Occipital lobe (tissue), 2 donors: ENCODE results near the gene AK3. TPM values are rescaled to one million over a fixed set of nuclear protein-coding genes. Genes with fewer than 3 reads are reported as not detected.

Source experiments
- DNase-seq: peaks from one replicate; lab custom pipeline; 2025; lab: John Stamatoyannopoulos, UW
- total RNA-seq: library from RNA; depleted of rRNA; stranded (reverse); fragments of >200 nt; gene quantifications from one replicate; pipeline ENCODE4 v1.2.3, GENCODE V29; 2014

The AK3 gene
- total RNA-seq, 1 donor from 2014 or later: 33.1 TPM

GRCh38 chr9:4706971-4707622, 33.9 kb downstream of the AK3 start:
- no peak for DNase-seq

GRCh38 chr9:4706021-4706420, 35.0 kb downstream of the AK3 start:
- DNase-seq: no peak

GRCh38 chr9:4704129-4704528, 36.9 kb downstream of the AK3 start:
- no peak for DNase-seq

GRCh38 chr9:4701526-4701925, 39.5 kb downstream of the AK3 start:
- no peak for DNase-seq

- DNase-seq: no peak
Observed at GRCh38 chr9:4700932-4701331, 40.1 kb downstream of the AK3 start.

GRCh38 chr9:4700091-4700490, 40.9 kb downstream of the AK3 start:
- no peak for DNase-seq

- no peak for DNase-seq
Observed at GRCh38 chr9:4691795-4692194, 49.2 kb downstream of the AK3 start.

GRCh38 chr9:4690144-4690543, 50.9 kb downstream of the AK3 start:
- DNase-seq: no peak

GRCh38 chr9:4689687-4690104, 51.3 kb downstream of the AK3 start:
- no peak for DNase-seq

GRCh38 chr9:4689021-4689420, 52.0 kb downstream of the AK3 start:
- DNase-seq: no peak

GRCh38 chr9:4686584-4686983, 54.4 kb downstream of the AK3 start:
- DNase-seq: no peak

- no peak for DNase-seq
Observed at GRCh38 chr9:4686112-4686511, 54.9 kb downstream of the AK3 start.

- no peak for DNase-seq
Observed at GRCh38 chr9:4684820-4685219, 56.2 kb downstream of the AK3 start.

GRCh38 chr9:4680750-4681149, 60.3 kb downstream of the AK3 start:
- no peak for DNase-seq

- no peak for DNase-seq
Observed at GRCh38 chr9:4680173-4680525, 60.9 kb downstream of the AK3 start.

- DNase-seq: peak; percentile 96
Observed at GRCh38 chr9:4679268-4680172, 61.5 kb downstream of the AK3 start, which contains the start of gene CDC37L1. Gene CDC37L1, plus strand, starts transcription at chr9:4679569. Its CDS starts 199 bp downstream, at chr9:4679768.

GRCh38 chr9:4678679-4679267, 62.2 kb downstream of the AK3 start:
- no peak for DNase-seq

- no peak for DNase-seq
Observed at GRCh38 chr9:4677392-4677791, 63.6 kb downstream of the AK3 start.

- no peak for DNase-seq
Observed at GRCh38 chr9:4674783-4675182, 66.2 kb downstream of the AK3 start.

GRCh38 chr9:4671737-4672136, 69.3 kb downstream of the AK3 start:
- no peak for DNase-seq

GRCh38 chr9:4670591-4670990, 70.4 kb downstream of the AK3 start:
- no peak for DNase-seq

- no peak for DNase-seq
Observed at GRCh38 chr9:4669890-4670289, 71.1 kb downstream of the AK3 start.

GRCh38 chr9:4668604-4669003, 72.4 kb downstream of the AK3 start:
- no peak for DNase-seq
